Activated CD8-positive, alpha-beta T cell treated with anti-CD3 and anti-CD28 coated beads, Interleukin-2, amount 10 ng/mL, durations not matched to agents 7 days and 5 days (primary cell): ENCODE measurements around the gene MRNIP. TPM values are rescaled to one million over a fixed set of nuclear protein-coding genes. Genes with fewer than 3 reads are reported as not detected.

Experiments
- ATAC-seq: fragments of 150-1000 bp; cut with Tn5 transposase; one replicate; pipeline ENCODE4 v1.10.0; 2021; ENCODE audit warnings: moderate library complexity
- CTCF ChIA-PET: fragments of 350-600 bp; sonication (Branson Sonifier 250); formaldehyde crosslinking; loops from one replicate; lab custom pipeline; 2021; ENCODE audit warnings: antibody characterized with exemption; lab: Charles Lee
- POLR2A ChIA-PET: fragments of 350-600 bp; sonication (Branson Sonifier 250); formaldehyde crosslinking; loops from one replicate; lab custom pipeline; 2021; ENCODE audit warnings: antibody characterized with exemption; lab: Charles Lee
- DNase-seq: peaks from one replicate; pipeline ENCODE4 v3.0.0-alpha.2; 2020
- H3K27ac Mint-ChIP-seq: one replicate; pipeline ENCODE4 v1.8.0; 2021; ENCODE audit warnings: mild to moderate bottlenecking, mixed read lengths
- H3K27me3 Mint-ChIP-seq: one replicate; pipeline ENCODE4 v1.8.0; 2021; ENCODE audit warnings: low read depth, mixed read lengths
- H3K36me3 Mint-ChIP-seq: one replicate; pipeline ENCODE4 v1.8.0; 2021; ENCODE audit warnings: low read depth, mixed read lengths
- H3K4me1 Mint-ChIP-seq: one replicate; pipeline ENCODE4 v1.8.0; 2021; ENCODE audit warnings: low read depth, mixed read lengths
- H3K4me3 Mint-ChIP-seq: one replicate; pipeline ENCODE4 v1.8.0; 2021; ENCODE audit warnings: mild to moderate bottlenecking, mixed read lengths
- H3K9me3 Mint-ChIP-seq: one replicate; pipeline ENCODE4 v1.8.0; 2022; ENCODE audit warnings: mixed read lengths; ENCODE audit not compliant: insufficient read depth
- total RNA-seq, 2 experiments: library from RNA; stranded (reverse); gene quantifications; one replicate each; pipeline ENCODE4 v1.2.3, GENCODE V29; 2021

MRNIP gene
- total RNA-seq, 2 experiments from 2014 or later = 16.1 to 17.1 TPM

DNA sequence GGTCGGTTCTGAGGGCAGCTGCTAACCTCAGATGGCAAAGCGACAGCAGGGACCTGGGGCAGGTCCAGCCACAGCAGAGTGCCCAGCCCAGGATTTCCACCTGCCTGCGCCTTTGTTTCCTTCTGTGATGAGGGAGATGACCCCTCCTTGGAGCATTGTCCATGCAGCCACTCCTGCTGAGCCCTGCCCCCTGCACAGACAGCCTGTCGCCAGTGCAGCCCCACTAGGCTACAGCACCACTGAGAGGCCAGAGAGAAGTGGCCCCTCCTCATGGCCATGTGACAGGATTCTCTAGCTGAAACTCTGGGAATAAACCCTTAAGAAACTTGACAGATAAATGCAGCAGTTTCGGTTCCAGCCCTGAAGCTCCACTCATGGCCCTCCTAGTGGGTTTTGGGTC is 10.5 kb upstream of the MRNIP start:
- DNase-seq (no peak), ATAC-seq (no peak)
- CTCF ChIA-PET = interaction anchor here (1.3 kb wide), 1 partner anchor 8 kb away, joined by 3 read pairs; no protein-coding TSS in a partner anchor
- no peaks in the 10 kb centered on the region for H3K27me3 Mint-ChIP-seq
- no peak overlapping the region for H3K27ac Mint-ChIP-seq
- POLR2A ChIA-PET = no interaction called here
- H3K4me3 Mint-ChIP-seq = no peak overlapping the region
- H3K4me1 Mint-ChIP-seq = peaks cover 2% of the 10 kb centered on the region
- H3K36me3 Mint-ChIP-seq = peaks cover 15% of the 10 kb centered on the region
- no peaks in the 10 kb centered on the region for H3K9me3 Mint-ChIP-seq

DNA sequence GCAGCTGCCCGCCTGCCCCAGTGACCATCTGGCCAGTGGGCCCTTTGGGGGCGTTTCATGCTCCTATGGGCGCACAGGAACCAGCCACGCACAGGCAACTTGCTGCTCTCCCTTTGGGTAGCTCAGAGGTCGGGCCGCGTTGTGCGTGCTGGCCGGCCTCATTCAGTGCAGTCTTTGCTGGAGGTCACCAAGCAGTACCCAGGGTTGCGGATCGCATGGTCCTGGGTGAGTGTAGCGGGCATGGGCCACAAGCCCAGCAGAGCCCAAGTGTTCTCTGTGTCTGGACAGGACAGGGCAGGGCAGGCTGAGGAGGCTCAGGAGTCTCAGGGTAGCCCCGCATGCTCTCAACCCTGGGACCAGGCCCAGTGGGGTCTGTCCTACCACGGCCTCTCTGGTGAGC is 9.9 kb upstream of the MRNIP start:
- no peak for ATAC-seq
- DNase-seq = no peak
- ChIA-PET CTCF (interaction anchor here (1.3 kb wide), 1 partner anchor 8 kb away, joined by 3 read pairs; no protein-coding TSS in a partner anchor), POLR2A (no interaction called here)
- Mint-ChIP-seq H3K36me3 (peaks cover 19% of the 10 kb centered on the region), H3K27ac (no peak overlapping the region), H3K4me1 (peaks cover 2% of the 10 kb centered on the region), H3K4me3 (no peak overlapping the region), H3K27me3 (no peaks in the 10 kb centered on the region), H3K9me3 (no peaks in the 10 kb centered on the region)

DNA sequence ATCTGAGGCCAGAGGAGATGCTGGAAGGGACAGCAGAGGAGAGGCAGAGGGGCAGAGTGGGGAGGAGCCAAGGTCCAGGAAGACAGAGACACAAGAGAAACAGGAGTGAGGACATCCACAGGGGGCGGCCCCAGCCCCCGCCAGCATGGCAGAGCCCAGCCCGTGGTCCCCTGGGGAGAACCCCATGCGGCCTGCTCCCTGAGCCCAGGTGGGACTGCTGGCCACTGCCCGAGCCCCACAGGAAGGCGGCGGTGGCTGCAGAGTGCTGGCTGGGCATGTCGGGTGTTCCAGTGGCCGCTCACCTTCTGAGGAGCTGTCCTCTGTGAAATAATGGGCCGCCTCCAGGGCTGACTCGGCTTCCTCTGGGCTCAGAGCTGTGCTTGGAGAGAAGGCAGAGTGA is 8.9 kb upstream of the MRNIP start:
- Mint-ChIP-seq H3K9me3 (no peaks in the 10 kb centered on the region), H3K27ac (peak overlapping the region; percentile 67), H3K4me3 (no peak overlapping the region), H3K36me3 (peaks cover 26% of the 10 kb centered on the region), H3K27me3 (no peaks in the 10 kb centered on the region), H3K4me1 (peaks cover 2% of the 10 kb centered on the region)
- ChIA-PET CTCF (interaction anchor here (1.3 kb wide), 1 partner anchor 9 kb away, joined by 3 read pairs; no protein-coding TSS in a partner anchor), POLR2A (interaction anchor here (0.6 kb wide), 1 partner anchor 12 kb away, joined by 3 read pairs; no protein-coding TSS in a partner anchor)
- ATAC-seq (no peak), DNase-seq (no peak)

DNA sequence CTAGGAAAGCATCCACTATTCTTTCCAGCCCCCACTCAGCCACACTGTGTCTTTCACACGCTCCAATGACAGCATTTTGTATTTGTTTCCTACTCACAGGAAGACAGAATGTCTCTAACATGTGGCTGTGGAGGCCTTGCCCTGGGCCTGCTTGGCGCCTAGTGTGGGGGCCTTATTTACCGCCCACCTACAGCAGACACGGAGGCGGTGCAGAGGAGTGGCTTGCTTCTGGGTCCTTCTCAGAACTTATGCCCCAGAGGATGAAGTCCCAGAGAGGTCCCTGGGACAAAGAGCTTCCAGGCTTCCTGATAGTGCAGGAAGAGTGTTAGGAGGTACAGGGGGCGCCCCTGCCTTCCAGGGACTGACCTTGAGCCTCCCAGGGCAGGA is 8.5 kb upstream of the MRNIP start:
- Mint-ChIP-seq H3K4me1 (peaks cover 2% of the 10 kb centered on the region), H3K9me3 (no peaks in the 10 kb centered on the region), H3K36me3 (peaks cover 28% of the 10 kb centered on the region), H3K27ac (peak overlapping the region; percentile 67), H3K27me3 (no peaks in the 10 kb centered on the region), H3K4me3 (no peak overlapping the region)
- no peak for ATAC-seq
- ChIA-PET POLR2A (no interaction called here), CTCF (interaction anchor here (1.3 kb wide), 1 partner anchor 9 kb away, joined by 3 read pairs; no protein-coding TSS in a partner anchor)
- DNase-seq = no peak

DNA sequence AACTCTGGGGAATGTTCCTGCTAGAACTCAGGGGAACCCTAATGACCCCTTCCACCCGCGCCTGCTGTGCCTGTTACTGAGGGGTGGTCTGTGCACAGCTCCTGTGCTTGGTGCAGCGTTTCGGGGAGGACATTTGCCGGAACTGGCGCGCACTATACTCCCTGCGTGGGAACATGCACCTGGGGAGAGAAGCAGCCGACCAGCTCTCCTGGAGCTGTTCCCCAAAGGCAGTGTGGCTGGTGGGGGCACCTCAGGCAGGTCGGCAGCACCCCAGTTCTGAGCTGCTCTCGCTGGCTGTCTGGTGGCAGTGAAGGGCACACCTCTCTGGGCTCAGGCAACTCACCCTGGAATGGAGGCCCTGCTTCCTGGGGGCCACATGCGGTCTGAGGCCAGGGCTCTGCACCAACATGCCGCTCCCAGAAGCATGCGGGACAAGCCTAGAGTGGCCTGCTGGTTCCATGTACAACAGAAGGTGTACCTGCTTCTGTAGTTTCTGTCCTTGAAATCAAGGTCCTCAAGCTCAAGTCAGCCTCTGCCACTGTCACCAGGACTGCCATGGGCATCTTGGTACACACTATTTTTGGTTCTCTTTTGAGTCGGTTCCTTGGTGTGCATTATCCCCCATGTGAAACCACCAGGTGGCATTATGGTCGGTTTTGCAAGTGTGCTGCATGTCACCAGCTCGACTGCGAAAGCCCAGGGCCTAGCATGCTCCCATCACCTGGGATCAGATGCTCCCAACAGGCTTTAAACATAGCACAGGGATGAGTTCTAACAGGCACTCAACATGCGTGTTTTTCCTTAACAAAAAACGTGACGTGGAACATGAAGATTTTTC is 7.8 kb upstream of the MRNIP start:
- Mint-ChIP-seq H3K4me3 (no peak overlapping the region), H3K36me3 (peaks cover 28% of the 10 kb centered on the region), H3K27ac (no peak overlapping the region), H3K4me1 (peaks cover 2% of the 10 kb centered on the region), H3K27me3 (no peaks in the 10 kb centered on the region), H3K9me3 (no peaks in the 10 kb centered on the region)
- CTCF ChIA-PET = interaction anchor here (0.7 to 1.3 kb wide), 2 partner anchors 10 to 224 kb away, joined by 3 read pairs; no protein-coding TSS in a partner anchor
- POLR2A ChIA-PET = no interaction called here
- ATAC-seq (peak; percentile 41), DNase-seq (no peak)

DNA sequence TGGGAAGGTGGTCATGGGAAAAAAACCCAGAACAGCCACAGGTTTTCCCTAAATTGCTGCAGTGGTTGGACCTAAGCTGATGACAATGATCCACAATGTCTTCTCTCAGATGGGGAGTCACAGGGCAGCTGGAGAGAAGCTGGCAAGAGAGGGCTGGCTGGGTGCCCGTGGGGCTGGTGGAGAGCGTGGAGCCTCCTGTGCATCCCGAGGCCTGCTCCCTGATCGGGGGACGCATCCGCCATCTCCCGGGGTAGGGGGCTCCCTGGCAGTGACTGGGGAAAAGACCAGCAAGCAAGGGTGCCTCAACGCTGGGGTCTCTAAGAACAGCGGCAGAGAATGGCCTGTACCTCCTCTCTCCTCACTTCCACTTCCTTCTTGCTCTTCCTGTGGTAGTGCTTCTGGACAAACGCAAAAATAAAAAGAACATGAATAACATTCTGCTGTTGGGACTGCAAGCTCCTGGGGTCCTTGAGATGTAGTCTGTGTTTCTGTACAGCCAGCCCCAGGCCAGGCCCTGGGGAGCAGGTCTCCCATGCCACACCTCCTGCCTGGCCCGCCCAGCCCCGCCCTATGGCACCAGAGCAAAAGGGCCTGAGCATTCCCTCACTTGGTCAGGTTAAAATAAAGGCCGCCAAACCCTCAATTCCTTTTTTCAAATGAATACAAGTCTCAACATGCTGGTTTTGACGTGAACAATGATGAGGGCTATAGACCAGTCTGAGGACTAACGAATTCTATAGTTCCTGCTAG is 7.0 kb upstream of the MRNIP start:
- peaks cover 22% of the 10 kb centered on the region for H3K36me3 Mint-ChIP-seq
- no peak for DNase-seq
- H3K9me3 Mint-ChIP-seq = no peaks in the 10 kb centered on the region
- no peak overlapping the region for H3K4me3 Mint-ChIP-seq
- no peak for ATAC-seq
- CTCF ChIA-PET = no interaction called here
- no peaks in the 10 kb centered on the region for H3K27me3 Mint-ChIP-seq
- H3K4me1 Mint-ChIP-seq = peaks cover 2% of the 10 kb centered on the region
- POLR2A ChIA-PET = no interaction called here
- no peak overlapping the region for H3K27ac Mint-ChIP-seq

DNA sequence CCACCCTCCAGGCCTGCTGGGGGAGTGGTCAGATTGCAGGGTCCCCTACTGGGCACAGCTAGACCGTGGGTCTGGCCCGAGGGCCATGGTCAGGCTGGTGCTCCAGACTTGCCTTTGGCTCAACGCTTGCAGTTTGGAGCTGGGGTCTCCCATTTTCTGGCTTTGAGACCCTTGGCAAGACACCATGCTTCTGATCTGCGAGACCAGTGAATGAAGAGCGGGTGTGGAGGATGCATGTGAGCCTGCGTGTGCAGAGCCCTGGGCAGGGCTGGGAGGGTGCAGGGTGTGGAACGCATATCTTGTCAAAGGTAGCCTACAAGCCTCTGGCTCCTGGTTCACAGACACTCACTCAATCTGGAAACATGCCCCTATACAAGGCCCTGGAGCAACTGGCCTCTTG is 6.1 kb upstream of the MRNIP start:
- ChIA-PET CTCF (no interaction called here), POLR2A (no interaction called here)
- no peak for DNase-seq
- Mint-ChIP-seq H3K4me3 (no peak overlapping the region), H3K27me3 (no peaks in the 10 kb centered on the region), H3K36me3 (peaks cover 21% of the 10 kb centered on the region), H3K27ac (no peak overlapping the region), H3K9me3 (no peaks in the 10 kb centered on the region), H3K4me1 (peaks cover 5% of the 10 kb centered on the region)
- ATAC-seq = no peak

DNA sequence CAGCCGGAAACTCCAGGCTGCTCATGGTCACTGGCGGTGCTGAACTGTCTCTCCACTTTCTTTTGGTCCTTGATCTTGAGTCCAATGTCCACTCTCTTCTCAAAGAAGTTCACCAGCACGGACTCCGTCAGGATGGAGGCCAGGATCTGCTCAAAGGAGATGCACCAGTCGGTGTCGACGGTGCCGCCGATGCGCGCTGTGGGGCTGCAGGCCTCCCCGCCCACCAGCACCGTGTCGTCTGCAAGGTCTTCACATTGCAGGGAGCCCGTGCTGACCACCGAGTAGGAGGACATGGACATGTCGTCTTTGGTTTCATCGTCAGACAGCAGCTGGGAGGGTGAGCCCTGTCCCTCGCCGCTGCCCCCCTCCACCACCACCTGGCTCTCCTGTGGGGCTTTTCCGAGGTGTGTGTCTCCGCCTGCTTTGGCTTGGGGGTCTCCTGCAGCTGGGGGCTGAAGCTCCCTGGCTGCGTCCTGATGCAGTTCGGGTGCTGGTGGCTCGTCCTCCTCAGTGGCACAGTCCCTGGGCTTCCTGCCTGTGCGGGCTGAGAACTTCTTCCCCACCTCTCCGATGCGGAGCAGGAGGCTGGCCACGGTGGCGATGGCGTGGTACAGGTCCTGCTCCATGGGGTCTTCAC is 5.0 kb upstream of the MRNIP start:
- CTCF ChIA-PET = no interaction called here
- H3K9me3 Mint-ChIP-seq = no peaks in the 10 kb centered on the region

DNA sequence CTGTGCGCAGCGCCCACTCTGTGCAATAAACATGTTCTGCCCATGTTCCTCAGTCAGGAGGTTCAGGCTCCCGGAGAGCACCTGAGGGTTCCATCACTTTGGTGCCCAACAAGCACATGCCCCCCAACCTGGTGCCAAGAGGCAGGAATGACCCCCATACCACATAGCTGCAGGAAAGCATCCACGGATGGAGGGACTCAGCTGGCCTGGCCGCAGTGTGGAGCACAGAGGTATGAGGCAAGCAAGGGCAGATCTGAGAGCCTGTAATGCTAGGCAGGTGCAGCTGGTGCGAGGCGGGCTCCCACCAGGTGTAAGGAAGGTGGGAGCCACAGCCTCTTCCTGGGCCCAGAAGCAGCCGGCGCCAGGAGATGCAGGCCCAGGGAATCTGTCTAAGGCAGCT is 4.3 kb upstream of the MRNIP start:
- no peak overlapping the region for H3K4me3 Mint-ChIP-seq
- no peaks in the 10 kb centered on the region for H3K9me3 Mint-ChIP-seq
- ATAC-seq (no peak), DNase-seq (no peak)
- no peaks in the 10 kb centered on the region for H3K27me3 Mint-ChIP-seq
- peaks cover 18% of the 10 kb centered on the region for H3K36me3 Mint-ChIP-seq
- H3K27ac Mint-ChIP-seq = no peak overlapping the region
- peaks cover 12% of the 10 kb centered on the region for H3K4me1 Mint-ChIP-seq
- ChIA-PET POLR2A (no interaction called here), CTCF (no interaction called here)

More for the DNA sequence above, 5.0 kb upstream of the MRNIP start:
- ATAC-seq (no peak), DNase-seq (no peak)
- Mint-ChIP-seq H3K27ac (no peak overlapping the region), H3K4me3 (no peak overlapping the region), H3K27me3 (no peaks in the 10 kb centered on the region), H3K36me3 (peaks cover 21% of the 10 kb centered on the region), H3K4me1 (peaks cover 9% of the 10 kb centered on the region)
- POLR2A ChIA-PET = interaction anchor here (0.7 kb wide), 1 partner anchor 275 kb away, joined by 3 read pairs; no protein-coding TSS in a partner anchor

DNA sequence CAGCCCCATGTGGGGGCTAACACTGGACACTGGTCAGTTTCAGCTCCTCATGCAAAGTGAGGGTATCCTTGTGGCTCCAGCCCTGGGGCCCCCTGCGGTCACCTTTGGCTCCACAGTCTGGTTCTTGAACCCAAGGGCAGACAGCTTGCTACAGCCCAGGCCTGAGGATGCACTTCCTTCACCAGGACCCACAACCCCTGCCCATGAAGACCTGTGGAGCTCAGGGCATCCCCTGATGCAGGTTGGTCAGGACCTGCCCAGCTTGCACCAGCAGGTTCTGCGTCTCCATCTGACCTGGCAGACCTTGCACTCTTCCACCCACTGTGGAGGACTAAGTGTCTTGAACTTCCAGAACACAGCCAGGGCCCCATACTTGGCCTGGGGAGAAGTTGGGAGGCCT is 3.7 kb upstream of the MRNIP start:
- Mint-ChIP-seq H3K27ac (no peak overlapping the region), H3K4me3 (no peak overlapping the region), H3K4me1 (peaks cover 16% of the 10 kb centered on the region), H3K36me3 (peaks cover 18% of the 10 kb centered on the region), H3K27me3 (no peaks in the 10 kb centered on the region), H3K9me3 (no peaks in the 10 kb centered on the region)
- DNase-seq (no peak), ATAC-seq (no peak)
- CTCF ChIA-PET = interaction anchor here (1.5 kb wide), 1 partner anchor 66 kb away, joined by 3 read pairs; no protein-coding TSS in a partner anchor
- POLR2A ChIA-PET = no interaction called here

DNA sequence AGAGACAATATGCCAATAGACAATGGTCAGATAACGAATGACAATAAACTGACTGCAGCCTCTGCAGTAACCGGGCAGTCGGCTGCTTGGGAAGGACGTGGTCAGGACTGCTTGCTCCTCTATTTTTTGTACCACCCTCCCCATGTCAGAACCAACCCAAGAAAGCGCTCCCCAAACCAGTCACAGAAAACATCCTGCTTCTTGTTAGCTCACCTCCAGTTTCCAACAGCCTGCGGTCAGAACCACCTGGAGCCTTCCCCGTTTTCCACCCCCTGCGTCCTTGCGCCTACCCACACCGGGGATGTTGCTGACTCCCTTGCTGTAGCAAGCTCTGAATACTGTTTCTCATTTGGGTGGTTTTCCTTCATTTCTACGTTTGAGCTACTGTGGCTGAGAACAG is 1.7 kb upstream of the MRNIP start:
- Mint-ChIP-seq H3K27me3 (no peaks in the 10 kb centered on the region), H3K36me3 (peaks cover 18% of the 10 kb centered on the region), H3K27ac (peak overlapping the region; percentile 36), H3K4me3 (peak overlapping the region; percentile 41), H3K9me3 (no peaks in the 10 kb centered on the region), H3K4me1 (peaks cover 17% of the 10 kb centered on the region)
- no peak for ATAC-seq
- POLR2A ChIA-PET = no interaction called here
- DNase-seq = no peak
- CTCF ChIA-PET = interaction anchor here (0.7 to 1.5 kb wide), 3 partner anchors 9 to 58 kb away, joined by 3 to 5 read pairs (median 3); no protein-coding TSS in a partner anchor
